SK-N-SH treated with all-trans-retinoic acid at 6 μM for 48 hours (cell line): Measurements from ENCODE around the gene C10orf95.

Experiments
- ATAC-seq: fragments of 200-7000 bp; cut with Tn5 transposase; 3 replicates; pipeline ENCODE4 v1.9.1; 2020; ENCODE audit warnings: mild to moderate bottlenecking, moderate library complexity
- ARNTL ChIP-seq: fragments of 450-650 bp; formaldehyde crosslinking; IDR thresholded peaks from 2 replicates; pipeline ENCODE4 v1.5.0; 2020; ENCODE audit warnings: low read depth, mild to moderate bottlenecking, moderate library complexity, borderline replicate concordance
- BACH2 ChIP-seq: fragments of 250-450 bp; sonication (Bioruptor Pico); IDR thresholded peaks from 2 replicates; pipeline ENCODE4 v1.9.0; 2021; ENCODE audit warnings: mild to moderate bottlenecking, borderline replicate concordance
- CREB5 ChIP-seq: fragments of 250-450 bp; sonication (Bioruptor Pico); IDR thresholded peaks from 2 replicates; pipeline ENCODE4 v1.5.1; 2020; ENCODE audit warnings: low read depth, mild to moderate bottlenecking, moderate library complexity
- CSRNP3 ChIP-seq: fragments of 250-450 bp; sonication (Bioruptor Pico); IDR thresholded peaks from 2 replicates; pipeline ENCODE4 v1.5.1; 2021; ENCODE audit warnings: mild to moderate bottlenecking, moderate library complexity
- OSR1 ChIP-seq: fragments of 250-450 bp; sonication (Bioruptor Pico); IDR thresholded peaks from 2 replicates; pipeline ENCODE4 v1.8.0; 2022; ENCODE audit warnings: moderate library complexity, mild to moderate bottlenecking, inconsistent platforms
- PATZ1 ChIP-seq: fragments of 250-450 bp; sonication (Bioruptor Pico); IDR thresholded peaks from 2 replicates; pipeline ENCODE4 v1.8.0; 2020; ENCODE audit warnings: mild to moderate bottlenecking, moderate library complexity, borderline replicate concordance
- PPARA ChIP-seq: fragments of 250-450 bp; sonication (Bioruptor Pico); IDR thresholded peaks from 2 replicates; pipeline ENCODE4 v1.5.0; 2020; ENCODE audit warnings: mild to moderate bottlenecking, borderline replicate concordance
- ZC3H10 ChIP-seq: fragments of 250-450 bp; sonication (Bioruptor Pico); IDR thresholded peaks from 2 replicates; pipeline ENCODE4 v1.5.1; 2021; ENCODE audit warnings: mild to moderate bottlenecking, moderate library complexity
- ZFP30 ChIP-seq: fragments of 450-650 bp; formaldehyde crosslinking; IDR thresholded peaks from 2 replicates; pipeline ENCODE4 v1.5.0; 2022; ENCODE audit warnings: mild to moderate bottlenecking, moderate library complexity
- ZNF565 ChIP-seq: fragments of 450-650 bp; formaldehyde crosslinking; conservative IDR thresholded peaks from 2 replicates; pipeline ENCODE4 v1.5.0; 2020; ENCODE audit warnings: low read depth, mild to moderate bottlenecking, moderate library complexity
- ZNF8 ChIP-seq: fragments of 450-650 bp; formaldehyde crosslinking; IDR thresholded peaks from 2 replicates; pipeline ENCODE4 v1.5.0; 2020; ENCODE audit warnings: mild to moderate bottlenecking, moderate library complexity
- TF ChIP-seq, protein P1 (sequence below): fragments of 250-450 bp; sonication (Bioruptor Pico); IDR thresholded peaks from 2 replicates; pipeline ENCODE4 v1.5.0; 2020; ENCODE audit warnings: mild to moderate bottlenecking, moderate library complexity
- TF ChIP-seq, protein P2 (sequence below): fragments of 250-450 bp; sonication (Bioruptor Pico); IDR thresholded peaks from 2 replicates; pipeline ENCODE4 v1.8.0; 2021; ENCODE audit warnings: low read depth, mild to moderate bottlenecking, moderate library complexity, borderline replicate concordance

Gene C10orf95

DNA sequence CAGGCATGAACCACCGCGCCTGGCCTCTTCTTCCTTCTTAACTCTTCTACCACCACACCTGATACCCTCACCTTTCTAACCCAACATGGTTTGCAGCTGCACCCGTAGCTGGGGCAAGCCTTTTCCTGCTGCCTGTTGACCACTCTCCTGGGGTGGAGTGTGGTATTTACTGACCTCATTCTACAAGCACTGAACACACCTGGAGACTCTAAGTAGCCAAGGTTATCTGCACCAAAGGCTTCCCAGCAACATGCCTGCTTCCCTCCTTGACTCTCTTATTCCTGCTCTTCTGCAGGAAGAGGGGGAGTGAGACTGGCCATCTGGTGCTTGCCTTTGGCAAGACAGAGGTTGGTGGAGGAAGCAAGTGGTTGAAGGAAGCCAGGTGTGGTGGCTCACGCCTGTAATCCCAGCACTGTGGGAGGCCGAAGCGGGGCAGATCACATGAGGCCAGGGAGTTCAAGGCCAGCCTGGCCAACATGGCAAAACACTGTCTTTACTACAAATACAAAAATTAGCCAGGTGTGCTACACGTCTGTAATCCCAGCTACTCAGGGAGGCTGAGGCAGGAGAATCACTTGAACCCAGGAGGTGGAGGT is 41.1 kb upstream of the C10orf95 start:
- ATAC-seq: no peak
- TF ChIP-seq, protein P1, sequence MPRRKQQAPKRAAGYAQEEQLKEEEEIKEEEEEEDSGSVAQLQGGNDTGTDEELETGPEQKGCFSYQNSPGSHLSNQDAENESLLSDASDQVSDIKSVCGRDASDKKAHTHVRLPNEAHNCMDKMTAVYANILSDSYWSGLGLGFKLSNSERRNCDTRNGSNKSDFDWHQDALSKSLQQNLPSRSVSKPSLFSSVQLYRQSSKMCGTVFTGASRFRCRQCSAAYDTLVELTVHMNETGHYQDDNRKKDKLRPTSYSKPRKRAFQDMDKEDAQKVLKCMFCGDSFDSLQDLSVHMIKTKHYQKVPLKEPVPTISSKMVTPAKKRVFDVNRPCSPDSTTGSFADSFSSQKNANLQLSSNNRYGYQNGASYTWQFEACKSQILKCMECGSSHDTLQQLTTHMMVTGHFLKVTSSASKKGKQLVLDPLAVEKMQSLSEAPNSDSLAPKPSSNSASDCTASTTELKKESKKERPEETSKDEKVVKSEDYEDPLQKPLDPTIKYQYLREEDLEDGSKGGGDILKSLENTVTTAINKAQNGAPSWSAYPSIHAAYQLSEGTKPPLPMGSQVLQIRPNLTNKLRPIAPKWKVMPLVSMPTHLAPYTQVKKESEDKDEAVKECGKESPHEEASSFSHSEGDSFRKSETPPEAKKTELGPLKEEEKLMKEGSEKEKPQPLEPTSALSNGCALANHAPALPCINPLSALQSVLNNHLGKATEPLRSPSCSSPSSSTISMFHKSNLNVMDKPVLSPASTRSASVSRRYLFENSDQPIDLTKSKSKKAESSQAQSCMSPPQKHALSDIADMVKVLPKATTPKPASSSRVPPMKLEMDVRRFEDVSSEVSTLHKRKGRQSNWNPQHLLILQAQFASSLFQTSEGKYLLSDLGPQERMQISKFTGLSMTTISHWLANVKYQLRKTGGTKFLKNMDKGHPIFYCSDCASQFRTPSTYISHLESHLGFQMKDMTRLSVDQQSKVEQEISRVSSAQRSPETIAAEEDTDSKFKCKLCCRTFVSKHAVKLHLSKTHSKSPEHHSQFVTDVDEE (CRISPR knock-in tag): no peak
- TF ChIP-seq CSRNP3 (CRISPR knock-in tag) (no peak), PPARA (CRISPR knock-in tag) (no peak), ZFP30 (no peak), BACH2 (CRISPR knock-in tag) (no peak), PATZ1 (CRISPR knock-in tag) (no peak)
- TF ChIP-seq, protein P2, sequence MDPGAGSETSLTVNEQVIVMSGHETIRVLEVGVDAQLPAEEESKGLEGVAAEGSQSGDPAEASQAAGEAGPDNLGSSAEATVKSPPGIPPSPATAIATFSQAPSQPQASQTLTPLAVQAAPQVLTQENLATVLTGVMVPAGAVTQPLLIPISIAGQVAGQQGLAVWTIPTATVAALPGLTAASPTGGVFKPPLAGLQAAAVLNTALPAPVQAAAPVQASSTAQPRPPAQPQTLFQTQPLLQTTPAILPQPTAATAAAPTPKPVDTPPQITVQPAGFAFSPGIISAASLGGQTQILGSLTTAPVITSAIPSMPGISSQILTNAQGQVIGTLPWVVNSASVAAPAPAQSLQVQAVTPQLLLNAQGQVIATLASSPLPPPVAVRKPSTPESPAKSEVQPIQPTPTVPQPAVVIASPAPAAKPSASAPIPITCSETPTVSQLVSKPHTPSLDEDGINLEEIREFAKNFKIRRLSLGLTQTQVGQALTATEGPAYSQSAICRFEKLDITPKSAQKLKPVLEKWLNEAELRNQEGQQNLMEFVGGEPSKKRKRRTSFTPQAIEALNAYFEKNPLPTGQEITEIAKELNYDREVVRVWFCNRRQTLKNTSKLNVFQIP (CRISPR knock-in tag): no peak

GRCh38 chr10:102491136-102491535 is 39.8 kb upstream of the C10orf95 start:
- ATAC-seq: no peak
- TF ChIP-seq CREB5 (CRISPR knock-in tag): no peak
- no peak for TF ChIP-seq OSR1 (CRISPR knock-in tag)
- TF ChIP-seq ZC3H10 (CRISPR knock-in tag): no peak
- no peak for TF ChIP-seq ARNTL
- TF ChIP-seq ZNF565 (CRISPR knock-in tag): no peak
- TF ChIP-seq, protein P1 (CRISPR knock-in tag): no peak
- no peak for TF ChIP-seq ZNF8 (CRISPR knock-in tag)
- no peak for TF ChIP-seq BACH2 (CRISPR knock-in tag)
- no peak for TF ChIP-seq CSRNP3 (CRISPR knock-in tag)
- TF ChIP-seq, protein P2 (CRISPR knock-in tag): no peak
